H1 (cell line): Measurements from ENCODE around the gene FNDC3A. TPM values are rescaled to one million over a fixed set of nuclear protein-coding genes. Genes with fewer than 3 reads are reported as not detected.

Experiments used
- CTCF ChIA-PET: fragments of 300-600 bp; sonication (Branson Sonifier 250); formaldehyde crosslinking; loops from one replicate; lab custom pipeline; 2021; ENCODE audit not compliant: partially characterized antibody; lab: Charles Lee
- POLR2A ChIA-PET: fragments of 300-600 bp; sonication (Branson Sonifier 250); formaldehyde crosslinking; loops from one replicate; lab custom pipeline; 2021; ENCODE audit warnings: inconsistent platforms; ENCODE audit not compliant: partially characterized antibody; lab: Charles Lee
- DNase-seq, 2 experiments: peaks; one replicate each; pipeline versions ENCODE4 v3.0.0 to v3.0.0-alpha.2; 2010 to 2022; ENCODE audit warnings: low spot score in 2 of 2, low read depth in 1 of 2, mixed read lengths in 1 of 2
- FAIRE-seq: peaks from 2 replicates; lab custom pipeline; 2011; peaks lifted over from hg19 to GRCh38; lab: Jason Lieb, UNC
- H2AFZ ChIP-seq: 2 replicates; pipeline ENCODE4 v1.8.1; 2012; ENCODE audit warnings: low read length, inconsistent platforms
- H2AK5ac ChIP-seq: 2 replicates; pipeline ENCODE4 v1.6.1; 2013; ENCODE audit warnings: low read depth, low read length
- H2BK120ac ChIP-seq: replicated peaks from 2 replicates; pipeline ENCODE3; 2013; ENCODE audit warnings: low read depth, low read length, inconsistent platforms
- H2BK12ac ChIP-seq: 2 replicates; pipeline ENCODE4 v1.6.1; 2013; ENCODE audit warnings: low read depth, low read length
- H2BK15ac ChIP-seq: 2 replicates; pipeline ENCODE4 v1.6.1; 2013; ENCODE audit warnings: low read length
- H2BK20ac ChIP-seq: 2 replicates; pipeline ENCODE4 v1.6.1; 2013; ENCODE audit warnings: low read length
- H2BK5ac ChIP-seq: 2 replicates; pipeline ENCODE4 v1.6.1; 2013; ENCODE audit warnings: low read depth, low read length
- H3K14ac ChIP-seq: 2 replicates; pipeline ENCODE4 v1.6.1; 2013; ENCODE audit warnings: inconsistent platforms; ENCODE audit not compliant: insufficient read length
- H3K18ac ChIP-seq: 2 replicates; pipeline ENCODE4 v1.6.1; 2013; ENCODE audit warnings: low read length; ENCODE audit errors: extremely low read depth
- H3K23ac ChIP-seq: 2 replicates; pipeline ENCODE4 v1.6.1; 2013; ENCODE audit warnings: inconsistent platforms; ENCODE audit not compliant: insufficient read length
- H3K23me2 ChIP-seq: 2 replicates; pipeline ENCODE4 v1.6.1; 2013; ENCODE audit warnings: low read depth, low read length
- H3K27ac ChIP-seq: 2 replicates; pipeline ENCODE4 v1.6.1; 2011; ENCODE audit warnings: low read depth, low read length, inconsistent platforms
- H3K27me3 ChIP-seq, 4 experiments: replicated peaks in 1 of 4; 1 replicate in 1 of 4; 2 replicates in 3 of 4; pipeline versions ENCODE4 v1.6.1 to v1.8.1; 2011 to 2013; ENCODE audit warnings: low read length in 3 of 4, mild to moderate bottlenecking in 3 of 4, inconsistent platforms in 2 of 4, mixed read lengths in 2 of 4, moderate library complexity in 1 of 4; ENCODE audit not compliant: control insufficient read depth in 3 of 4, insufficient read depth in 3 of 4; ENCODE audit errors: extremely low read depth in 1 of 4
- H3K36me3 ChIP-seq, 4 experiments: 2 replicates each; pipeline versions ENCODE4 v1.6.1 to v1.8.1; 2011 to 2013; ENCODE audit warnings: mild to moderate bottlenecking in 4 of 4, low read length in 3 of 4, moderate library complexity in 2 of 4, control low read depth in 1 of 4, inconsistent platforms in 1 of 4; ENCODE audit not compliant: insufficient read depth in 4 of 4, control insufficient read depth in 2 of 4
- H3K4ac ChIP-seq: replicated peaks from 2 replicates; pipeline ENCODE3; 2013; ENCODE audit warnings: low read length, low read depth, mixed read lengths, inconsistent platforms; ENCODE audit not compliant: insufficient read length
- H3K4me1 ChIP-seq, 4 experiments: replicated peaks in 1 of 4; 1 replicate in 1 of 4; 2 replicates in 3 of 4; pipeline versions ENCODE4 v1.6.1 to v1.8.1; 2011 to 2013; ENCODE audit warnings: low read length in 3 of 4, inconsistent platforms in 2 of 4, mixed read lengths in 1 of 4; ENCODE audit not compliant: insufficient read depth in 4 of 4, control insufficient read depth in 3 of 4
- H3K4me2 ChIP-seq, 2 experiments: 2 replicates each; pipeline versions ENCODE4 v1.6.1 to v1.8.1; 2011 to 2013; ENCODE audit warnings: low read depth in 2 of 2, low read length in 2 of 2, control low read depth in 1 of 2, inconsistent platforms in 1 of 2, mild to moderate bottlenecking in 1 of 2; ENCODE audit not compliant: insufficient read depth in 1 of 2
- H3K4me3 ChIP-seq, 4 experiments: fragments of 200-600, 300-600 bp in 1 of 4; sonication (generic), shearing (Covaris generic), sonication (Bioruptor Twin) in 1 of 4; 2 replicates each; pipeline versions ENCODE4 v1.5.1 to v1.8.1; 2011 to 2016; ENCODE audit warnings: low read length in 4 of 4, low read depth in 3 of 4, control low read depth in 2 of 4, inconsistent platforms in 2 of 4, mild to moderate bottlenecking in 2 of 4, mixed read lengths in 1 of 4, moderate library complexity in 1 of 4; ENCODE audit not compliant: insufficient read depth in 2 of 4; ENCODE audit errors: extremely low read depth in 1 of 4
- H3K56ac ChIP-seq: replicated peaks from 2 replicates; pipeline ENCODE3; 2013; ENCODE audit warnings: low read depth, mild to moderate bottlenecking, mixed read lengths, low read length, inconsistent platforms; ENCODE audit not compliant: insufficient read length
- H3K79me1 ChIP-seq: 2 replicates; pipeline ENCODE4 v1.6.1; 2013; ENCODE audit warnings: low read depth, low read length, control low read depth
- H3K79me2 ChIP-seq, 2 experiments: 2 replicates each; pipeline versions ENCODE4 v1.6.1 to v1.8.1; 2012 to 2013; ENCODE audit warnings: low read length in 2 of 2, mild to moderate bottlenecking in 2 of 2, inconsistent platforms in 1 of 2; ENCODE audit not compliant: insufficient read depth in 2 of 2, control insufficient read depth in 1 of 2
- H3K9ac ChIP-seq, 4 experiments: replicated peaks in 1 of 4; 1 replicate in 1 of 4; 2 replicates in 3 of 4; pipeline versions ENCODE4 v1.6.1 to v1.8.1; 2011 to 2013; ENCODE audit warnings: low read depth in 3 of 4, low read length in 3 of 4, control low read depth in 2 of 4, mild to moderate bottlenecking in 2 of 4, moderate library complexity in 2 of 4, inconsistent platforms in 1 of 4; ENCODE audit errors: extremely low read depth in 1 of 4
- H3K9me3 ChIP-seq, 2 experiments: 2 replicates each; pipeline versions ENCODE4 v1.6.1 to v1.8.1; 2012 to 2013; ENCODE audit warnings: mild to moderate bottlenecking in 2 of 2, moderate library complexity in 2 of 2, control low read depth in 1 of 2, inconsistent platforms in 1 of 2, low read depth in 1 of 2, low read length in 1 of 2, mixed read lengths in 1 of 2; ENCODE audit not compliant: insufficient read depth in 2 of 2
- H4K20me1 ChIP-seq, 2 experiments: replicated peaks in 1 of 2; 2 replicates each; pipeline versions ENCODE3 to v1.8.1; 2011 to 2013; ENCODE audit warnings: inconsistent platforms in 2 of 2, low read length in 2 of 2, mild to moderate bottlenecking in 1 of 2; ENCODE audit not compliant: insufficient read depth in 2 of 2, control insufficient read depth in 1 of 2
- H4K5ac ChIP-seq: 2 replicates; pipeline ENCODE4 v1.6.1; 2013; ENCODE audit warnings: low read length, low read depth, mixed read lengths, inconsistent platforms; ENCODE audit not compliant: insufficient read length
- H4K8ac ChIP-seq: 2 replicates; pipeline ENCODE4 v1.8.0; 2013; ENCODE audit warnings: mild to moderate bottlenecking, moderate library complexity, low read length, inconsistent platforms; ENCODE audit not compliant: insufficient read depth; ENCODE audit errors: extremely low read depth
- H4K91ac ChIP-seq: replicated peaks from 2 replicates; pipeline ENCODE3; 2013; ENCODE audit warnings: low read length, mixed read lengths, inconsistent platforms; ENCODE audit not compliant: insufficient read length
- ASH2L ChIP-seq: fragments of 200-600, 300-600 bp; sonication (generic); IDR thresholded peaks from one replicate; pipeline ENCODE4 v1.7.1; 2017; ENCODE audit warnings: low read length
- CREB1 ChIP-seq: IDR thresholded peaks from 2 replicates; pipeline ENCODE4 v1.6.1; 2012; ENCODE audit warnings: inconsistent platforms
- CTBP2 ChIP-seq: IDR thresholded peaks from 2 replicates; pipeline ENCODE4 v1.7.0; 2011; ENCODE audit warnings: borderline replicate concordance, mild to moderate bottlenecking, moderate library complexity, mixed read lengths, low read length; ENCODE audit not compliant: insufficient read depth, insufficient read length
- FOSL1 ChIP-seq: IDR thresholded peaks from 2 replicates; pipeline ENCODE4 v1.6.1; 2011; ENCODE audit warnings: mild to moderate bottlenecking, low read depth, low read length, moderate library complexity; ENCODE audit not compliant: insufficient read depth
- KDM1A ChIP-seq: fragments of 200-600, 300-600 bp; sonication (generic); IDR thresholded peaks from 2 replicates; pipeline ENCODE4 v1.7.1; 2016; ENCODE audit warnings: mild to moderate bottlenecking, low read length, borderline replicate concordance
- KDM4A ChIP-seq: IDR thresholded peaks from one replicate; pipeline ENCODE4 v1.7.1; 2012; ENCODE audit warnings: low read depth, mild to moderate bottlenecking, moderate library complexity, low read length, inconsistent platforms; ENCODE audit not compliant: severe bottlenecking
- MAX ChIP-seq: IDR thresholded peaks from 2 replicates; pipeline ENCODE4 v1.6.1; 2012; ENCODE audit warnings: inconsistent platforms
- POLR2A ChIP-seq, 2 experiments: IDR thresholded peaks; 1 replicate in 1 of 2; 2 replicates in 1 of 2; pipeline ENCODE4 v1.6.1; 2011; ENCODE audit warnings: low read depth in 2 of 2, low read length in 2 of 2, mild to moderate bottlenecking in 2 of 2; ENCODE audit errors: control extremely low read depth in 1 of 2
- POU5F1 ChIP-seq: IDR thresholded peaks from 2 replicates; pipeline ENCODE4 v1.6.1; 2011; ENCODE audit warnings: low read depth, mild to moderate bottlenecking, low read length, moderate library complexity
- RNF2 ChIP-seq: fragments of 200-900, 300-1000 bp; sonication (generic); IDR thresholded peaks from 2 replicates; pipeline ENCODE4 v1.7.1; 2016; ENCODE audit warnings: borderline replicate concordance, low read depth, mild to moderate bottlenecking, antibody characterized with exemption, low read length; ENCODE audit not compliant: poor library complexity, severe bottlenecking; ENCODE audit errors: missing control alignments
- WGBS, 2 experiments: shearing (Covaris generic) in 1 of 2; methylation state at CpG; one replicate each; pipeline versions ENCODE4 v1.1.6 to v1.1.7; 2013 to 2015; ENCODE audit warnings: low lambda C conversion rate in 2 of 2, mixed read lengths in 2 of 2, inconsistent platforms in 1 of 2, low coverage in 1 of 2, missing lambda C conversion rate in 1 of 2; ENCODE audit not compliant: insufficient replicate concordance in 2 of 2, insufficient coverage in 1 of 2, insufficient read length in 1 of 2; ENCODE audit errors: extremely low coverage in 1 of 2, missing lambda C conversion rate in 1 of 2; 5-methylcytosine and 5-hydroxymethylcytosine counted together
- polyA plus RNA-seq, 7 experiments: library from polyadenylated mRNA; depleted of rRNA in 3 of 7; stranded (reverse) in 5 of 7; unstranded in 2 of 7; fragments of >200 nt in 5 of 7; fragments of 200-250 nt in 2 of 7; gene quantifications; 1 replicate in 5 of 7; 2 replicates in 1 of 7; 4 replicates in 1 of 7; pipeline versions ENCODE4 v1.2.1 to v1.2.3, GENCODE V29; 2011 to 2013; ENCODE audit warnings: missing spikeins in 2 of 7, mixed read lengths in 2 of 7
- total RNA-seq: library from RNA; stranded (reverse); fragmentation: NEBNext Ultra II Directional; extraction: Animal tissue kit (Norgen Biotek cat#: 25700); gene quantifications from 2 replicates; pipeline ENCODE4 v1.2.1, GENCODE V29; 2021

The FNDC3A gene
- total and polyA plus RNA-seq, 2 of the 8 experiments (the other 6 are each of a cell fraction or from before 2014, with no cell fraction given) = 14.6 to 26.0 TPM

GRCh38 chr13:48998641-48999292 is 23.1 kb downstream of the FNDC3A start:
- Histone ChIP-seq H3K27me3 (no peaks in the 10 kb centered on the region), H2BK120ac (no peak overlapping the region), H3K9ac (no peak overlapping the region), H3K56ac (no peak overlapping the region), H3K36me3 (peaks cover 0 to 5% (median 0%) of the 10 kb centered on the region in 4 experiments; a peak in 1 of 8 replicates)
- TF ChIP-seq RNF2 = no peak
- no peak for TF ChIP-seq CTBP2
- TF ChIP-seq CREB1 = no peak
- TF ChIP-seq POU5F1 = no peak
- no peak for TF ChIP-seq KDM4A
- no peak for TF ChIP-seq POLR2A (IDR thresholded peaks at IDR 0.05; ENCODE audit: control extremely low read depth in 1 of 2, low read depth in 2 of 2, low read length in 2 of 2)
- TF ChIP-seq ASH2L = no peak
- TF ChIP-seq MAX = no peak
- no peak for TF ChIP-seq FOSL1
- no peak for TF ChIP-seq KDM1A
- TF ChIP-seq, all 59 proteins: peak for 0
- H2AFZ ChIP-seq = no peak overlapping the region
- H3K23ac ChIP-seq = no peak overlapping the region
- no peak overlapping the region for H3K14ac ChIP-seq
- no peak overlapping the region for H3K4me2 ChIP-seq
- H4K8ac ChIP-seq = no peak overlapping the region
- no peak overlapping the region for H4K91ac ChIP-seq
- H3K18ac ChIP-seq = no peak overlapping the region
- no peak overlapping the region; the same call in 1 of the 2 replicates for H2AK5ac ChIP-seq
- H4K5ac ChIP-seq = no peak overlapping the region
- no peak overlapping the region for H2BK5ac ChIP-seq
- no peak overlapping the region for H3K4ac ChIP-seq
- ChIA-PET CTCF (interaction anchor here (0.6 kb wide), 1 partner anchor 1009 kb away, joined by 3 read pairs; no protein-coding TSS in a partner anchor), POLR2A (interaction anchor here (1.0 to 1.5 kb wide), 2 partner anchors 11 to 18 kb away, joined by 3 to 5 read pairs; no protein-coding TSS in a partner anchor)
- no peak overlapping the region for H3K27ac ChIP-seq
- H3K79me1 ChIP-seq = no peaks in the 10 kb centered on the region
- H2BK15ac ChIP-seq = no peak overlapping the region
- no peak overlapping the region for H2BK20ac ChIP-seq
- peaks cover 0 to 36% of the 10 kb centered on the region in 2 experiments; a peak in 2 of 4 replicates for H3K79me2 ChIP-seq
- no peaks in the 10 kb centered on the region for H4K20me1 ChIP-seq
- H3K23me2 ChIP-seq = no peaks in the 10 kb centered on the region
- DNase-seq (no peak), FAIRE-seq (no peak)
- H3K4me1 ChIP-seq = no peaks in the 10 kb centered on the region
- H3K4me3 ChIP-seq = no peak overlapping the region
- H3K9me3 ChIP-seq = peaks cover 0 to 7% of the 10 kb centered on the region in 2 experiments; a peak in 1 of 4 replicates
- WGBS, 2 experiments = 59% methylated on average over 5 of the region's 5 CpGs; no CpG with 5 or more reads in 1 of the 2 experiments
- H2BK12ac ChIP-seq = no peak overlapping the region
